H1 (cell line): ENCODE measurements around the gene DCAF8. TPM values are rescaled to one million over a fixed set of nuclear protein-coding genes. Genes with fewer than 3 reads are reported as not detected.

Experiments
- CHD1 ChIP-seq: IDR thresholded peaks from 2 replicates; pipeline ENCODE4 v1.6.1; 2012; ENCODE audit warnings: low read depth, low read length, improper control_type of control experiment
- CTCF ChIP-seq, 3 experiments: IDR thresholded peaks; 1 replicate in 2 of 3; 2 replicates in 1 of 3; pipeline versions ENCODE4 v1.5.1 to v1.6.1; 2011; ENCODE audit warnings: low read length in 3 of 3, mild to moderate bottlenecking in 3 of 3, inconsistent platforms in 2 of 3, low read depth in 1 of 3, moderate library complexity in 1 of 3; ENCODE audit not compliant: insufficient read depth in 1 of 3; ENCODE audit errors: control extremely low read depth in 1 of 3
- KDM4A ChIP-seq: IDR thresholded peaks from one replicate; pipeline ENCODE4 v1.7.1; 2012; ENCODE audit warnings: low read depth, mild to moderate bottlenecking, moderate library complexity, low read length, inconsistent platforms; ENCODE audit not compliant: severe bottlenecking
- KDM5A ChIP-seq: fragments of 200-600 bp; IDR thresholded peaks from 2 replicates; pipeline ENCODE4 v1.7.1; 2012; ENCODE audit warnings: mild to moderate bottlenecking, low read length, inconsistent platforms, mixed read lengths
- SIRT6 ChIP-seq: IDR thresholded peaks from one replicate; pipeline ENCODE4 v1.7.1; 2012; ENCODE audit warnings: low read length, inconsistent platforms
- polyA plus RNA-seq, 7 experiments: library from polyadenylated mRNA; depleted of rRNA in 3 of 7; stranded (reverse) in 5 of 7; unstranded in 2 of 7; fragments of >200 nt in 5 of 7; fragments of 200-250 nt in 2 of 7; gene quantifications; 1 replicate in 5 of 7; 2 replicates in 1 of 7; 4 replicates in 1 of 7; pipeline versions ENCODE4 v1.2.1 to v1.2.3, GENCODE V29; 2011 to 2013; ENCODE audit warnings: missing spikeins in 2 of 7, mixed read lengths in 2 of 7
- total RNA-seq: library from RNA; stranded (reverse); fragmentation: NEBNext Ultra II Directional; extraction: Animal tissue kit (Norgen Biotek cat#: 25700); gene quantifications from 2 replicates; pipeline ENCODE4 v1.2.1, GENCODE V29; 2021
- TF ChIP-seq, protein P1 (sequence below): fragments of 300-600 bp; sonication (generic); IDR thresholded peaks from 2 replicates; pipeline ENCODE4 v1.7.1; 2012; ENCODE audit warnings: low read length, moderate library complexity, mild to moderate bottlenecking, inconsistent platforms; ENCODE audit not compliant: insufficient replicate concordance

The DCAF8 gene
- total and polyA plus RNA-seq, 2 of the 8 experiments (the other 6 are each of a cell fraction or from before 2014, with no cell fraction given) = 68.2 to 110 TPM

DNA sequence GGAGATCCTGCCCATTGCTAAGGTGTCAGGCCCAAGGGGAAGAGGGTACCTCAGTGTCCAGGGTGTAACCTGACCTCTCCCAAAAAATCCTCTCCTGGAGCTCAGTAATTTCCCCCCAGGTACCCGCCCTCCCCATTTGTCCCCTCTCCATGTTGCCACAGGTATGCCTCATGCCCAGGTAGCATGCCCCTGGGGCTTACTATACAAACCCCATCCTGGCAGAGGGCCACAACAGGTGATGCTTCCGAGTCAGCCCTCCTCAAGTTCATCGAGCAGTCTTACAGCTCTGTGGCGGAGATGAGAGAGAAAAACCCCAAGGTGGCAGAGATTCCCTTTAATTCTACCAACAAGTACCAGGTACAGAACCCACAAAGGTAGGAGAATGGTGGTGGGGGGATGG lies 95.3 kb downstream of the DCAF8 start (continued):
- TF ChIP-seq, protein P1, sequence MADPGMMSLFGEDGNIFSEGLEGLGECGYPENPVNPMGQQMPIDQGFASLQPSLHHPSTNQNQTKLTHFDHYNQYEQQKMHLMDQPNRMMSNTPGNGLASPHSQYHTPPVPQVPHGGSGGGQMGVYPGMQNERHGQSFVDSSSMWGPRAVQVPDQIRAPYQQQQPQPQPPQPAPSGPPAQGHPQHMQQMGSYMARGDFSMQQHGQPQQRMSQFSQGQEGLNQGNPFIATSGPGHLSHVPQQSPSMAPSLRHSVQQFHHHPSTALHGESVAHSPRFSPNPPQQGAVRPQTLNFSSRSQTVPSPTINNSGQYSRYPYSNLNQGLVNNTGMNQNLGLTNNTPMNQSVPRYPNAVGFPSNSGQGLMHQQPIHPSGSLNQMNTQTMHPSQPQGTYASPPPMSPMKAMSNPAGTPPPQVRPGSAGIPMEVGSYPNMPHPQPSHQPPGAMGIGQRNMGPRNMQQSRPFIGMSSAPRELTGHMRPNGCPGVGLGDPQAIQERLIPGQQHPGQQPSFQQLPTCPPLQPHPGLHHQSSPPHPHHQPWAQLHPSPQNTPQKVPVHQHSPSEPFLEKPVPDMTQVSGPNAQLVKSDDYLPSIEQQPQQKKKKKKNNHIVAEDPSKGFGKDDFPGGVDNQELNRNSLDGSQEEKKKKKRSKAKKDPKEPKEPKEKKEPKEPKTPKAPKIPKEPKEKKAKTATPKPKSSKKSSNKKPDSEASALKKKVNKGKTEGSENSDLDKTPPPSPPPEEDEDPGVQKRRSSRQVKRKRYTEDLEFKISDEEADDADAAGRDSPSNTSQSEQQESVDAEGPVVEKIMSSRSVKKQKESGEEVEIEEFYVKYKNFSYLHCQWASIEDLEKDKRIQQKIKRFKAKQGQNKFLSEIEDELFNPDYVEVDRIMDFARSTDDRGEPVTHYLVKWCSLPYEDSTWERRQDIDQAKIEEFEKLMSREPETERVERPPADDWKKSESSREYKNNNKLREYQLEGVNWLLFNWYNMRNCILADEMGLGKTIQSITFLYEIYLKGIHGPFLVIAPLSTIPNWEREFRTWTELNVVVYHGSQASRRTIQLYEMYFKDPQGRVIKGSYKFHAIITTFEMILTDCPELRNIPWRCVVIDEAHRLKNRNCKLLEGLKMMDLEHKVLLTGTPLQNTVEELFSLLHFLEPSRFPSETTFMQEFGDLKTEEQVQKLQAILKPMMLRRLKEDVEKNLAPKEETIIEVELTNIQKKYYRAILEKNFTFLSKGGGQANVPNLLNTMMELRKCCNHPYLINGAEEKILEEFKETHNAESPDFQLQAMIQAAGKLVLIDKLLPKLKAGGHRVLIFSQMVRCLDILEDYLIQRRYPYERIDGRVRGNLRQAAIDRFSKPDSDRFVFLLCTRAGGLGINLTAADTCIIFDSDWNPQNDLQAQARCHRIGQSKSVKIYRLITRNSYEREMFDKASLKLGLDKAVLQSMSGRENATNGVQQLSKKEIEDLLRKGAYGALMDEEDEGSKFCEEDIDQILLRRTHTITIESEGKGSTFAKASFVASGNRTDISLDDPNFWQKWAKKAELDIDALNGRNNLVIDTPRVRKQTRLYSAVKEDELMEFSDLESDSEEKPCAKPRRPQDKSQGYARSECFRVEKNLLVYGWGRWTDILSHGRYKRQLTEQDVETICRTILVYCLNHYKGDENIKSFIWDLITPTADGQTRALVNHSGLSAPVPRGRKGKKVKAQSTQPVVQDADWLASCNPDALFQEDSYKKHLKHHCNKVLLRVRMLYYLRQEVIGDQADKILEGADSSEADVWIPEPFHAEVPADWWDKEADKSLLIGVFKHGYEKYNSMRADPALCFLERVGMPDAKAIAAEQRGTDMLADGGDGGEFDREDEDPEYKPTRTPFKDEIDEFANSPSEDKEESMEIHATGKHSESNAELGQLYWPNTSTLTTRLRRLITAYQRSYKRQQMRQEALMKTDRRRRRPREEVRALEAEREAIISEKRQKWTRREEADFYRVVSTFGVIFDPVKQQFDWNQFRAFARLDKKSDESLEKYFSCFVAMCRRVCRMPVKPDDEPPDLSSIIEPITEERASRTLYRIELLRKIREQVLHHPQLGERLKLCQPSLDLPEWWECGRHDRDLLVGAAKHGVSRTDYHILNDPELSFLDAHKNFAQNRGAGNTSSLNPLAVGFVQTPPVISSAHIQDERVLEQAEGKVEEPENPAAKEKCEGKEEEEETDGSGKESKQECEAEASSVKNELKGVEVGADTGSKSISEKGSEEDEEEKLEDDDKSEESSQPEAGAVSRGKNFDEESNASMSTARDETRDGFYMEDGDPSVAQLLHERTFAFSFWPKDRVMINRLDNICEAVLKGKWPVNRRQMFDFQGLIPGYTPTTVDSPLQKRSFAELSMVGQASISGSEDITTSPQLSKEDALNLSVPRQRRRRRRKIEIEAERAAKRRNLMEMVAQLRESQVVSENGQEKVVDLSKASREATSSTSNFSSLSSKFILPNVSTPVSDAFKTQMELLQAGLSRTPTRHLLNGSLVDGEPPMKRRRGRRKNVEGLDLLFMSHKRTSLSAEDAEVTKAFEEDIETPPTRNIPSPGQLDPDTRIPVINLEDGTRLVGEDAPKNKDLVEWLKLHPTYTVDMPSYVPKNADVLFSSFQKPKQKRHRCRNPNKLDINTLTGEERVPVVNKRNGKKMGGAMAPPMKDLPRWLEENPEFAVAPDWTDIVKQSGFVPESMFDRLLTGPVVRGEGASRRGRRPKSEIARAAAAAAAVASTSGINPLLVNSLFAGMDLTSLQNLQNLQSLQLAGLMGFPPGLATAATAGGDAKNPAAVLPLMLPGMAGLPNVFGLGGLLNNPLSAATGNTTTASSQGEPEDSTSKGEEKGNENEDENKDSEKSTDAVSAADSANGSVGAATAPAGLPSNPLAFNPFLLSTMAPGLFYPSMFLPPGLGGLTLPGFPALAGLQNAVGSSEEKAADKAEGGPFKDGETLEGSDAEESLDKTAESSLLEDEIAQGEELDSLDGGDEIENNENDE = no peak
- TF ChIP-seq CHD1 (no peak), SIRT6 (no peak), KDM4A (no peak), CTCF (IDR thresholded peaks at IDR 0.05; ENCODE audit: control extremely low read depth in 1 of 3, insufficient read depth in 1 of 3, low read depth in 1 of 3, low read length in 3 of 3) (no peak), KDM5A (no peak)
